ENCODE results near the gene ZNF195. TPM values are rescaled to one million over a fixed set of nuclear protein-coding genes. Genes with fewer than 3 reads are reported as not detected.
"Not testable (repeated sequence)": the region's sequence is repeated elsewhere in the genome, so short reads cannot be mapped to it uniquely, and the experiment has no call there.

ZNF195 gene
- total RNA-seq, 2 experiments from 2014 or later: 41.6 to 44.4 TPM

GRCh38 chr11:3412837-3413236 is 33.9 kb upstream of the ZNF195 start:
- Mint-ChIP-seq H3K9me3 (no peaks in the 10 kb centered on the region), H3K27ac (no peak overlapping the region), H3K36me3 (no peaks in the 10 kb centered on the region), H3K4me1 (no peaks in the 10 kb centered on the region), H3K27me3 (no peaks in the 10 kb centered on the region), H3K4me3 (no peak overlapping the region)
- POLR2A ChIA-PET: no interaction called here
- ATAC-seq (ENCODE audit: low read depth) (no peak), DNase-seq (no peak)

- not testable (repeated sequence) for H3K36me3 Mint-ChIP-seq; ATAC-seq (ENCODE audit: low read depth); H3K4me1 Mint-ChIP-seq; H3K4me3 Mint-ChIP-seq; H3K27me3 Mint-ChIP-seq; H3K27ac Mint-ChIP-seq; H3K9me3 Mint-ChIP-seq
- DNase-seq: peak; percentile 81
- POLR2A ChIA-PET: interaction anchor here (0.8 kb wide), 1 partner anchor 30 kb away, joined by 4 read pairs; the partner anchor contains the start of gene ZNF195
Observed at GRCh38 chr11:3408722-3409121, 29.8 kb upstream of the ZNF195 start.

GRCh38 chr11:3408058-3408605 is 29.2 kb upstream of the ZNF195 start:
- POLR2A ChIA-PET: interaction anchor here (0.8 kb wide), 1 partner anchor 29 kb away, joined by 4 read pairs; the partner anchor contains the start of gene ZNF195
- not testable (repeated sequence) for H3K36me3 Mint-ChIP-seq; H3K9me3 Mint-ChIP-seq; H3K4me3 Mint-ChIP-seq; H3K27me3 Mint-ChIP-seq; ATAC-seq (ENCODE audit: low read depth); DNase-seq; H3K27ac Mint-ChIP-seq; H3K4me1 Mint-ChIP-seq

GRCh38 chr11:3406937-3407336 is 28.0 kb upstream of the ZNF195 start:
- POLR2A ChIA-PET; H3K27me3 Mint-ChIP-seq; H3K27ac Mint-ChIP-seq; H3K36me3 Mint-ChIP-seq; H3K4me3 Mint-ChIP-seq; H3K4me1 Mint-ChIP-seq; ATAC-seq (ENCODE audit: low read depth); H3K9me3 Mint-ChIP-seq; DNase-seq: not testable (repeated sequence)

- DNase-seq; H3K4me3 Mint-ChIP-seq; H3K27ac Mint-ChIP-seq; H3K27me3 Mint-ChIP-seq; H3K36me3 Mint-ChIP-seq; ATAC-seq (ENCODE audit: low read depth); H3K9me3 Mint-ChIP-seq; POLR2A ChIA-PET; H3K4me1 Mint-ChIP-seq: not testable (repeated sequence)
Observed at GRCh38 chr11:3406223-3406875, 27.4 kb upstream of the ZNF195 start.

GRCh38 chr11:3404076-3404925 is 25.4 kb upstream of the ZNF195 start:
- H3K27ac Mint-ChIP-seq; H3K4me3 Mint-ChIP-seq; H3K9me3 Mint-ChIP-seq; DNase-seq; H3K27me3 Mint-ChIP-seq; POLR2A ChIA-PET; H3K4me1 Mint-ChIP-seq; H3K36me3 Mint-ChIP-seq; ATAC-seq (ENCODE audit: low read depth): not testable (repeated sequence)

GRCh38 chr11:3402861-3403250 is 23.9 kb upstream of the ZNF195 start:
- H3K27ac Mint-ChIP-seq; DNase-seq; ATAC-seq (ENCODE audit: low read depth); H3K4me1 Mint-ChIP-seq; H3K36me3 Mint-ChIP-seq; POLR2A ChIA-PET; H3K4me3 Mint-ChIP-seq; H3K27me3 Mint-ChIP-seq; H3K9me3 Mint-ChIP-seq: not testable (repeated sequence)

GRCh38 chr11:3402181-3402860 is 23.4 kb upstream of the ZNF195 start:
- ATAC-seq (ENCODE audit: low read depth); POLR2A ChIA-PET; H3K4me1 Mint-ChIP-seq; H3K36me3 Mint-ChIP-seq; H3K4me3 Mint-ChIP-seq; H3K27me3 Mint-ChIP-seq; H3K9me3 Mint-ChIP-seq; DNase-seq; H3K27ac Mint-ChIP-seq: not testable (repeated sequence)

- H3K36me3 Mint-ChIP-seq; H3K27me3 Mint-ChIP-seq; H3K4me1 Mint-ChIP-seq; ATAC-seq (ENCODE audit: low read depth); H3K9me3 Mint-ChIP-seq; DNase-seq; POLR2A ChIA-PET; H3K27ac Mint-ChIP-seq; H3K4me3 Mint-ChIP-seq: not testable (repeated sequence)
Observed at GRCh38 chr11:3401052-3401451, 22.1 kb upstream of the ZNF195 start.

- H3K36me3 Mint-ChIP-seq; H3K27me3 Mint-ChIP-seq; H3K4me1 Mint-ChIP-seq; H3K9me3 Mint-ChIP-seq; POLR2A ChIA-PET; H3K27ac Mint-ChIP-seq; H3K4me3 Mint-ChIP-seq; DNase-seq; ATAC-seq (ENCODE audit: low read depth): not testable (repeated sequence)
Observed at GRCh38 chr11:3398509-3398908, 19.6 kb upstream of the ZNF195 start.

GRCh38 chr11:3398106-3398505 is 19.2 kb upstream of the ZNF195 start:
- H3K4me1 Mint-ChIP-seq; H3K27ac Mint-ChIP-seq; H3K9me3 Mint-ChIP-seq; H3K4me3 Mint-ChIP-seq; DNase-seq; ATAC-seq (ENCODE audit: low read depth); H3K27me3 Mint-ChIP-seq; POLR2A ChIA-PET; H3K36me3 Mint-ChIP-seq: not testable (repeated sequence)

GRCh38 chr11:3397210-3397609 is 18.3 kb upstream of the ZNF195 start:
- H3K27ac Mint-ChIP-seq; H3K36me3 Mint-ChIP-seq; DNase-seq; H3K9me3 Mint-ChIP-seq; H3K4me1 Mint-ChIP-seq; ATAC-seq (ENCODE audit: low read depth); POLR2A ChIA-PET; H3K4me3 Mint-ChIP-seq: not testable (repeated sequence)
- peaks cover 16% of the 10 kb centered on the region for H3K27me3 Mint-ChIP-seq

- H3K36me3 Mint-ChIP-seq; H3K4me3 Mint-ChIP-seq; POLR2A ChIA-PET; DNase-seq; H3K9me3 Mint-ChIP-seq; ATAC-seq (ENCODE audit: low read depth); H3K27ac Mint-ChIP-seq; H3K4me1 Mint-ChIP-seq: not testable (repeated sequence)
- H3K27me3 Mint-ChIP-seq: peaks cover 16% of the 10 kb centered on the region
Observed at GRCh38 chr11:3395468-3395867, 16.5 kb upstream of the ZNF195 start.
